ENCODE measurements around the gene VKORC1L1. TPM values are rescaled to one million over a fixed set of nuclear protein-coding genes. Genes with fewer than 3 reads are reported as not detected.

Gene VKORC1L1
- 13.7 and 24.8 TPM in 2 replicates for total RNA-seq

GRCh38 chr7:65872776-65873581 is at the start of gene VKORC1L1:
Gene VKORC1L1 (plus strand): TSS chr7:65873074. CDS start chr7:65873372, 298 bp downstream.

GRCh38 chr7:65981965-65982792 is 109.3 kb downstream of the VKORC1L1 start, which contains the start of gene GUSB:
Gene GUSB (minus strand): TSS chr7:65982213. CDS start chr7:65982183, 30 bp downstream.

Other genes starting within 250 kb of the VKORC1L1 start
- gene GUSB, start 109.1 kb downstream of the VKORC1L1 start, total RNA-seq = 18.5 and 27.6 TPM in 2 replicates
- gene ASL, start 202.7 kb downstream of the VKORC1L1 start, total RNA-seq = 22.9 and 28.4 TPM in 2 replicates
- 47.0 and 47.8 TPM in 2 replicates for gene CRCP, start 241.8 kb downstream of the VKORC1L1 start, total RNA-seq